ENCODE measurements around the gene ZFP57.

GRCh38 chr6:29680904-29681303, at the start of gene ZFP57:
- TF ChIP-seq CTCF (IDR thresholded peaks at IDR 0.05; ENCODE audit: insufficient read depth, low read length, poor library complexity, severe bottlenecking): no peak
- no peak for TF ChIP-seq EZH2phosphoT487 (conservative IDR thresholded peaks at IDR 0.05; ENCODE audit: low read length)
